HG03571 (cell line): ENCODE data around the gene CYP2E1.
"Not testable (repeated sequence)": the region's sequence is repeated elsewhere in the genome, so short reads cannot be mapped to it uniquely, and the experiment has no call there.

Experiments used
- ATAC-seq: cut with Tn5 transposase; IDR thresholded peaks from one replicate; pipeline ENCODE4 v1.9.1; 2021; ENCODE audit not compliant: unreplicated experiment

The CYP2E1 gene

GRCh38 chr10:133528296-133528844 lies 1.2 kb downstream of the CYP2E1 start:
- no peak for ATAC-seq

- ATAC-seq = no peak
These were observed 1.8 kb downstream of the CYP2E1 start for GRCh38 chr10:133528845-133529575.

- no peak for ATAC-seq
These were observed 2.4 kb downstream of the CYP2E1 start for GRCh38 chr10:133529576-133529946.

- no peak for ATAC-seq
These were observed 3.3 kb downstream of the CYP2E1 start for GRCh38 chr10:133530506-133530905.

GRCh38 chr10:133532871-133533270 lies 5.7 kb downstream of the CYP2E1 start:
- no peak for ATAC-seq

GRCh38 chr10:133534417-133534816 lies 7.3 kb downstream of the CYP2E1 start:
- no peak for ATAC-seq

- ATAC-seq = no peak
These were observed 9.0 kb downstream of the CYP2E1 start for GRCh38 chr10:133536198-133536597.

- ATAC-seq = no peak
These were observed 10.7 kb downstream of the CYP2E1 start for GRCh38 chr10:133537546-133538545.

GRCh38 chr10:133541441-133541975 lies 14.3 kb downstream of the CYP2E1 start:
- not testable (repeated sequence) for ATAC-seq

GRCh38 chr10:133544506-133544905 lies 17.3 kb downstream of the CYP2E1 start:
- ATAC-seq = no peak

GRCh38 chr10:133554600-133554999 lies 27.4 kb downstream of the CYP2E1 start:
- no peak for ATAC-seq

GRCh38 chr10:133555521-133555920 lies 28.4 kb downstream of the CYP2E1 start:
- no peak for ATAC-seq

- no peak for ATAC-seq
These were observed 30.2 kb downstream of the CYP2E1 start for GRCh38 chr10:133557381-133557780.

- no peak for ATAC-seq
These were observed 32.1 kb downstream of the CYP2E1 start for GRCh38 chr10:133559216-133559615.

GRCh38 chr10:133564816-133565215 lies 37.7 kb downstream of the CYP2E1 start:
- ATAC-seq = no peak

- ATAC-seq = no peak
These were observed 38.5 kb downstream of the CYP2E1 start, which contains the start of gene SYCE1 for GRCh38 chr10:133565441-133566294. Gene SYCE1, minus strand, starts transcription at chr10:133565583. Its CDS starts 54 bp downstream, at chr10:133565529.

- no peak for ATAC-seq
These were observed 40.0 kb downstream of the CYP2E1 start for GRCh38 chr10:133567119-133567518.

- no peak for ATAC-seq
These were observed 40.6 kb downstream of the CYP2E1 start for GRCh38 chr10:133567609-133568286.

GRCh38 chr10:133568287-133568614 lies 41.1 kb downstream of the CYP2E1 start:
- no peak for ATAC-seq
